OCI-LY7 (cell line): ENCODE data around the gene TNFAIP3. TPM values are rescaled to one million over a fixed set of nuclear protein-coding genes. Genes with fewer than 3 reads are reported as not detected.
A peak's percentile ranks its signal among the peaks of the same experiment; 100 is the strongest.

ENCODE experiments used
- BruUV-seq: library from RNA; stranded (reverse); fragments of 400-500 nt; replicated peaks from 2 replicates; lab custom pipeline; 2021; lab: Mats Ljungman, UMichigan
- CTCF ChIA-PET: fragments of 300-600 bp; sonication (Branson Sonifier 250); formaldehyde crosslinking; loops from one replicate; lab custom pipeline; 2022; ENCODE audit warnings: antibody characterized with exemption; ENCODE audit not compliant: unreplicated experiment; lab: Charles Lee
- POLR2A ChIA-PET: fragments of 300-600 bp; sonication (Branson Sonifier 250); formaldehyde crosslinking; loops from one replicate; lab custom pipeline; 2022; ENCODE audit warnings: antibody characterized with exemption; lab: Charles Lee
- DNase-seq: peaks from one replicate; pipeline ENCODE4 v3.0.0-alpha.2; 2015; ENCODE audit warnings: low spot score
- H2AFZ ChIP-seq: fragments of 200-600 bp; sonication (generic), shearing (Covaris generic); 2 replicates; pipeline ENCODE4 v1.6.1; 2014; ENCODE audit warnings: mild to moderate bottlenecking, antibody characterized with exemption, low read length, moderate library complexity
- H3K27ac ChIP-seq: fragments of 200-600 bp; sonication (generic); 2 replicates; pipeline ENCODE4 v1.5.1; 2014; ENCODE audit warnings: mixed run types, low read depth, mild to moderate bottlenecking, moderate library complexity, low read length, inconsistent platforms; ENCODE audit not compliant: poor library complexity, severe bottlenecking
- H3K36me3 ChIP-seq: fragments of 200-600 bp; sonication (generic); 2 replicates; pipeline ENCODE4 v1.6.1; 2014; ENCODE audit warnings: mild to moderate bottlenecking, antibody characterized with exemption, low read length, moderate library complexity, mixed read lengths; ENCODE audit not compliant: insufficient read depth
- H3K4me1 ChIP-seq: fragments of 200-600 bp; sonication (generic); 2 replicates; pipeline ENCODE4 v1.5.1; 2014; ENCODE audit warnings: mild to moderate bottlenecking, low read length; ENCODE audit not compliant: insufficient read depth, poor library complexity, severe bottlenecking
- H3K4me2 ChIP-seq: fragments of 200-600 bp; sonication (generic); 2 replicates; pipeline ENCODE4 v1.6.1; 2014; ENCODE audit warnings: mild to moderate bottlenecking, low read length
- H3K4me3 ChIP-seq: fragments of 200-600 bp; sonication (generic); 2 replicates; pipeline ENCODE4 v1.5.1; 2014; ENCODE audit warnings: mild to moderate bottlenecking, low read depth, low read length; ENCODE audit not compliant: poor library complexity, severe bottlenecking
- H3K79me2 ChIP-seq: fragments of 200-600 bp; sonication (generic); 2 replicates; pipeline ENCODE4 v1.6.1; 2016; ENCODE audit warnings: low read depth, mild to moderate bottlenecking, low read length, moderate library complexity, mixed read lengths; ENCODE audit not compliant: insufficient read depth
- H3K9me2 ChIP-seq: fragments of 200-600 bp; sonication (generic); 2 replicates; pipeline ENCODE4 v1.6.1; 2016; ENCODE audit warnings: mild to moderate bottlenecking, low read length, mixed read lengths; ENCODE audit not compliant: insufficient read depth
- H3K9me3 ChIP-seq: fragments of 200-600 bp; sonication (generic); 2 replicates; pipeline ENCODE4 v1.6.1; 2014; ENCODE audit warnings: mild to moderate bottlenecking, mixed run types, low read length, mixed read lengths
- H4K20me1 ChIP-seq: fragments of 200-600 bp; sonication (generic); 2 replicates; pipeline ENCODE4 v1.6.1; 2014; ENCODE audit warnings: mild to moderate bottlenecking, antibody characterized with exemption, low read length, moderate library complexity, mixed read lengths; ENCODE audit not compliant: insufficient read depth
- CTCF ChIP-seq: fragments of 200-600 bp; sonication (generic); conservative IDR thresholded peaks from 2 replicates; pipeline ENCODE4 v1.5.1; 2014; ENCODE audit warnings: mild to moderate bottlenecking, antibody characterized with exemption, low read length, moderate library complexity, mixed read lengths
- EZH2phosphoT487 ChIP-seq: fragments of 200-600 bp; sonication (generic); IDR thresholded peaks from 2 replicates; pipeline ENCODE4 v1.6.1; 2018; ENCODE audit warnings: low read depth, borderline replicate concordance, mild to moderate bottlenecking, mixed run types, antibody characterized with exemption, low read length, moderate library complexity, mixed read lengths
- intact Hi-C: fragments of 100-400 bp; cut with micrococcal nuclease; formaldehyde crosslinking; loops from one replicate; pipeline ENCODE4 v1.10.0; 2022; ENCODE audit not compliant: unreplicated experiment
- total RNA-seq, 2 experiments: library from RNA; depleted of rRNA in 1 of 2; stranded (reverse); fragments of >200 nt in 1 of 2; shearing (Covaris generic) in 1 of 2; gene quantifications; 2 replicates each; pipeline ENCODE4 v1.2.3, GENCODE V29; 2014 to 2022

Gene TNFAIP3
- total RNA-seq, 2 experiments from 2014 or later: 8.8 to 28.3 TPM

GRCh38 chr6:137870308-137870644, 3.2 kb downstream of the TNFAIP3 start:
- DNase-seq: no peak
- Histone ChIP-seq H3K4me2 (peak overlapping the region; percentile 79), H4K20me1 (peaks cover 7% of the 10 kb centered on the region; the same call in 1 of the 2 replicates), H2AFZ (no peak overlapping the region), H3K4me1 (peaks cover 60% of the 10 kb centered on the region), H3K79me2 (peaks cover 60% of the 10 kb centered on the region), H3K36me3 (peaks cover 44% of the 10 kb centered on the region), H3K9me2 (no peaks in the 10 kb centered on the region), H3K4me3 (peak overlapping the region; percentile 85), H3K9me3 (no peaks in the 10 kb centered on the region), H3K27ac (no peak overlapping the region)
- no peak; the same call in 1 of the 2 replicates for TF ChIP-seq CTCF
- TF ChIP-seq EZH2phosphoT487: no peak
- no TSS peak for BruUV-seq
- ChIA-PET CTCF (interaction anchor here (0.7 to 1.5 kb wide), 5 partner anchors 81 to 166 kb away, joined by 3 to 4 read pairs (median 3); no protein-coding TSS in a partner anchor), POLR2A (interaction anchor here (0.6 to 2.7 kb wide), 14 partner anchors 11 to 1185 kb away, joined by 3 to 11 read pairs (median 4); no protein-coding TSS in a partner anchor)
- intact Hi-C loops: no loop called here

GRCh38 chr6:137870744-137871247, 3.7 kb downstream of the TNFAIP3 start:
- POLR2A ChIA-PET: interaction anchor here (0.6 to 2.7 kb wide), 13 partner anchors 11 to 622 kb away, joined by 3 to 11 read pairs (median 4); no protein-coding TSS in a partner anchor
- peaks cover 60% of the 10 kb centered on the region for H3K79me2 ChIP-seq
- peak overlapping the region; percentile 79 for H3K4me2 ChIP-seq
- intact Hi-C loops: no loop called here
- H3K9me2 ChIP-seq: no peaks in the 10 kb centered on the region
- H2AFZ ChIP-seq: no peak overlapping the region
- H3K36me3 ChIP-seq: peaks cover 50% of the 10 kb centered on the region
- BruUV-seq: no TSS peak
- CTCF ChIA-PET: interaction anchor here (1.1 to 1.6 kb wide), 5 partner anchors 80 to 166 kb away, joined by 3 to 5 read pairs (median 3); no protein-coding TSS in a partner anchor
- peak overlapping the region; percentile 85 for H3K4me3 ChIP-seq
- peak; percentile 20; the same call in 1 of the 2 replicates for TF ChIP-seq CTCF
- TF ChIP-seq EZH2phosphoT487: no peak
- H3K27ac ChIP-seq: peak overlapping the region; percentile 5
- H3K4me1 ChIP-seq: peaks cover 57% of the 10 kb centered on the region
- peaks cover 7% of the 10 kb centered on the region; the same call in 1 of the 2 replicates for H4K20me1 ChIP-seq
- no peaks in the 10 kb centered on the region for H3K9me3 ChIP-seq
- DNase-seq: peak; percentile 39

GRCh38 chr6:137871291-137871690, 4.2 kb downstream of the TNFAIP3 start:
- Histone ChIP-seq H2AFZ (no peak overlapping the region), H3K4me3 (peak overlapping the region; percentile 85), H3K4me2 (peak overlapping the region; percentile 79), H3K4me1 (peaks cover 52% of the 10 kb centered on the region), H3K79me2 (peaks cover 60% of the 10 kb centered on the region), H3K9me2 (no peaks in the 10 kb centered on the region), H3K9me3 (no peaks in the 10 kb centered on the region), H3K27ac (no peak overlapping the region), H4K20me1 (peaks cover 7% of the 10 kb centered on the region; the same call in 1 of the 2 replicates), H3K36me3 (peaks cover 54% of the 10 kb centered on the region)
- POLR2A ChIA-PET: interaction anchor here (0.7 to 2.7 kb wide), 8 partner anchors 10 to 172 kb away, joined by 3 to 11 read pairs (median 4); no protein-coding TSS in a partner anchor
- TF ChIP-seq CTCF (no peak), EZH2phosphoT487 (no peak)
- no peak for DNase-seq
- CTCF ChIA-PET: interaction anchor here (1.5 to 1.6 kb wide), 3 partner anchors 79 to 104 kb away, joined by 3 to 5 read pairs (median 4); no protein-coding TSS in a partner anchor
- intact Hi-C loops: no loop called here
- BruUV-seq: no TSS peak
